Mesothelial cell of epicardium (in vitro differentiated cells): ENCODE results near the gene LTF. TPM values are rescaled to one million over a fixed set of nuclear protein-coding genes. Genes with fewer than 3 reads are reported as not detected.
A peak's percentile ranks its signal among the peaks of the same experiment; 100 is the strongest.

Experiments used
- DNase-seq, 2 experiments: peaks; one replicate each; pipeline ENCODE4 v3.0.0; 2021; ENCODE audit warnings: low spot score in 2 of 2; ENCODE audit not compliant: unreplicated experiment in 2 of 2
- H3K27ac Mint-ChIP-seq: 2 replicates; pipeline ENCODE4 v1.8.0; 2021; ENCODE audit warnings: mixed read lengths
- H3K27me3 Mint-ChIP-seq: 2 replicates; pipeline ENCODE4 v1.8.0; 2021; ENCODE audit warnings: low read depth, mixed read lengths
- H3K36me3 Mint-ChIP-seq: 2 replicates; pipeline ENCODE4 v1.8.0; 2021; ENCODE audit warnings: mixed read lengths
- H3K4me1 Mint-ChIP-seq: 2 replicates; pipeline ENCODE4 v1.8.0; 2021; ENCODE audit warnings: mixed read lengths
- H3K4me3 Mint-ChIP-seq: 2 replicates; pipeline ENCODE4 v1.8.0; 2021; ENCODE audit warnings: mild to moderate bottlenecking, moderate library complexity, mixed read lengths
- H3K9me3 Mint-ChIP-seq: 2 replicates; pipeline ENCODE4 v1.8.0; 2021; ENCODE audit warnings: mixed read lengths
- total RNA-seq: library from RNA; stranded (reverse); gene quantifications from 3 replicates; pipeline ENCODE4 v1.2.1, GENCODE V29; 2021
- TF ChIP-seq, protein P1 (sequence below): fragments of 200-600 bp; sonication (generic); IDR thresholded peaks from one replicate; pipeline ENCODE4 v1.5.0; 2021; ENCODE audit warnings: antibody characterized with exemption; ENCODE audit not compliant: unreplicated experiment

The LTF gene
- total RNA-seq, 1 donor from 2014 or later = not detected

DNA sequence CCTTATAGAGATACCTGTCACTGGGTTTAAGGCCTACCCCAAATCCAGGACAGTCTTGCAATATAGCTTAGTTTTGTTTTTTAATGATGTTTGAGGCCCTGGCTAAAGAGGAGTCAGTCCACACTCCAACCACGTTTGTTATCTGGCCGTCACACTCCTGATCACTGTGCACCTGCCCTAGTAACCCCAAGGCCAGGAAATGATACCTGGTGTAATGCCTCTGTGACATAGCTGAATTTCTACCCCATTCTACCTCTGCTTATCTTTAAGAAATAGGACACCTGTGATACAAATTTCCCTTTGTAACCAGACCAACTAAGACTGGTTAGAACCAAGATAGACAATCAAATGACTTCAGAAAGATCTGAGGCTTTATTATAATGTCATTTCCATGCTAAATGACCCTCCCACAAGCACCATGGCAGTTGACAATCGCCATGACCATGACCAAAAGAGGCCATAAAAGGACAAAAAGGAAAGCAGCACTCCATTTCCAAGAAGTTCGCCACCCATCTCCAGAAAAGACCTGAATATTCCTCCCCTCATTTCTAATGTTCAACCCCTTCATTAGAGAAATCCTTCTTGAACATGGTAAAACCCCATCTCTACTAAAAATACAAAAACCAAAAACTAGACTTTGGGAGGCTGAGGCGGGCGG is 28.3 kb upstream of the LTF start:
- no peak overlapping the region for H3K27ac Mint-ChIP-seq

DNA sequence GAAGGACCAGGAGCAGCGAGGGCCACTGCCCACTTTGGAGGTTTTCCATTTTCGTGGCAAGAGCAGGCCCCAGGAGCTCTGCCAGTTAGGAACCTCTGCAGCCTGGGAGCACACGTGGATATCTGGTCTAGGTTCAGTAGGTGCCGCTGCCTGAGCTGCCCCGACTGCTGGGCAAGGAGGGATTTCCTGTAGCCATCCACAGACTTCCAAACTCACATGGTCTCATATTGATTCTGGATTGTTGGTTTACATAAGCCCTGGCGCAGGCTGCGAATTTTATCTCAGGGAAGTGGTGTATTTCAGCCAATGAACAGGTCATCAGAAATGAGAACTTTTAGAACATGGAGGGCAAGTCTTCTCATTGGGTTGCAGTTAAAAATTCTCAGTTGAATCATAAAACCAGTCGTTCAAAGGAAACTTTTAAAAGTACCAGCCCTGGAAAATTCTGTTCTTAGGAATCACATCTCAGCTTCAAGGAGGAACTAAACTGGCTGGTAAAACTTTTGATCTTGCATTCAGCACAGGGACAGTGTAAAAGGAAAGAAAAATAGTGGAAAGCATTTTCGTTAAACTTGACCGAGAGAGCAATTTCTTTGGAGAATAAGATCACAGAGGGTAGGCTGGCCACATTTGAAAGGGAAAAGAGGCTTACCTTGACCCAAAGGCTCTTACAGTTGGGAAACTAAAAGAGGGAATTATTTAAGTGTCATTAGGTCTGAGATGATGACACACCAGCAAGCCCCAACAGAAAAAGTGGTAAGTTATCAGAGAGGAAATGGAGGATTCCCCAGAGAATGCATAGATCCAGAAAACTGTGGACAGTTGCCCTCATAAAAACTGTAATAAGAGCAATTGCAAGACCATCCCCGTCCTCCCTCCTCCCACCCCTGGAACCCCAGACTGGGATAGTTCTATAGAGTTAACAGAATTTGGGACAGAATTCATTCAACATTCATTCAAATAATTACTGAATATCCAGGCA is 26.7 kb upstream of the LTF start:
- no peaks in the 10 kb centered on the region for H3K9me3 Mint-ChIP-seq
- H3K36me3 Mint-ChIP-seq = no peaks in the 10 kb centered on the region
- DNase-seq = peak in 1 of 2 experiments; percentile 28
- no peak overlapping the region for H3K4me3 Mint-ChIP-seq
- peaks cover 11% of the 10 kb centered on the region for H3K27me3 Mint-ChIP-seq
- no peak overlapping the region for H3K27ac Mint-ChIP-seq
- peaks cover 9% of the 10 kb centered on the region for H3K4me1 Mint-ChIP-seq
- TF ChIP-seq, protein P1, sequence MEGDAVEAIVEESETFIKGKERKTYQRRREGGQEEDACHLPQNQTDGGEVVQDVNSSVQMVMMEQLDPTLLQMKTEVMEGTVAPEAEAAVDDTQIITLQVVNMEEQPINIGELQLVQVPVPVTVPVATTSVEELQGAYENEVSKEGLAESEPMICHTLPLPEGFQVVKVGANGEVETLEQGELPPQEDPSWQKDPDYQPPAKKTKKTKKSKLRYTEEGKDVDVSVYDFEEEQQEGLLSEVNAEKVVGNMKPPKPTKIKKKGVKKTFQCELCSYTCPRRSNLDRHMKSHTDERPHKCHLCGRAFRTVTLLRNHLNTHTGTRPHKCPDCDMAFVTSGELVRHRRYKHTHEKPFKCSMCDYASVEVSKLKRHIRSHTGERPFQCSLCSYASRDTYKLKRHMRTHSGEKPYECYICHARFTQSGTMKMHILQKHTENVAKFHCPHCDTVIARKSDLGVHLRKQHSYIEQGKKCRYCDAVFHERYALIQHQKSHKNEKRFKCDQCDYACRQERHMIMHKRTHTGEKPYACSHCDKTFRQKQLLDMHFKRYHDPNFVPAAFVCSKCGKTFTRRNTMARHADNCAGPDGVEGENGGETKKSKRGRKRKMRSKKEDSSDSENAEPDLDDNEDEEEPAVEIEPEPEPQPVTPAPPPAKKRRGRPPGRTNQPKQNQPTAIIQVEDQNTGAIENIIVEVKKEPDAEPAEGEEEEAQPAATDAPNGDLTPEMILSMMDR = no peak

More for the DNA sequence above, 28.3 kb upstream of the LTF start:
- TF ChIP-seq, protein P1 = no peak
- H3K4me1 Mint-ChIP-seq = peaks cover 9% of the 10 kb centered on the region
- no peaks in the 10 kb centered on the region for H3K36me3 Mint-ChIP-seq
- no peaks in the 10 kb centered on the region for H3K9me3 Mint-ChIP-seq
- H3K27me3 Mint-ChIP-seq = peaks cover 1% of the 10 kb centered on the region
- H3K4me3 Mint-ChIP-seq = no peak overlapping the region
- DNase-seq = no peak

GRCh38 chr3:46490338-46491084 is 25.8 kb upstream of the LTF start:
- Mint-ChIP-seq H3K9me3 (no peaks in the 10 kb centered on the region), H3K4me1 (peaks cover 7% of the 10 kb centered on the region), H3K27me3 (peaks cover 11% of the 10 kb centered on the region), H3K36me3 (no peaks in the 10 kb centered on the region), H3K27ac (no peak overlapping the region), H3K4me3 (no peak overlapping the region)
- no peak for DNase-seq
- TF ChIP-seq, protein P1 = no peak

DNA sequence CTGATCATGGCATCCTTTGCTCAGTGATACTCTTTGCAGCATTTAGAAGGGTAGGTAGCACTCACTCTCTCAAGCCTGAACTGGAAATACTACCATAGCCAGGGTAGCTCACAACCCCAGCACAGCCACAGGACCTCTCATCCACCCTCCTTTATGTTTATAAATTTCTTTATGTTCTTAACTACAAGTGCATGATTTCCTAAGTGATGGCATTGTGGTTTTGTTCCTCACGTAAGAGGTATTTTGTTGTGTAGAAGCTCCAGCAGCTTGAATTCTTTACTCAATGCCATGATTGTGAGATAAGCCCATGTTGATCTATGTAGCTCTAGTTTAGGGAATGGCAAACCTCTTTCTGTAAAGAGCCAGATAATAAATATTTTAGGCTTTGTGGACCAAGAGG is 25.2 kb upstream of the LTF start:
- TF ChIP-seq, protein P1 = no peak
- Mint-ChIP-seq H3K4me1 (peaks cover 7% of the 10 kb centered on the region), H3K36me3 (no peaks in the 10 kb centered on the region), H3K9me3 (no peaks in the 10 kb centered on the region), H3K4me3 (no peak overlapping the region), H3K27me3 (peaks cover 11% of the 10 kb centered on the region), H3K27ac (no peak overlapping the region)
- DNase-seq = no peak

GRCh38 chr3:46489381-46489780 is 24.7 kb upstream of the LTF start:
- Mint-ChIP-seq H3K4me3 (no peak overlapping the region), H3K36me3 (no peaks in the 10 kb centered on the region), H3K27ac (no peak overlapping the region), H3K9me3 (no peaks in the 10 kb centered on the region), H3K4me1 (peaks cover 7% of the 10 kb centered on the region), H3K27me3 (peaks cover 11% of the 10 kb centered on the region)
- TF ChIP-seq, protein P1 = no peak
- no peak for DNase-seq
